ENCODE results near the gene PPM1H. TPM values are rescaled to one million over a fixed set of nuclear protein-coding genes. Genes with fewer than 3 reads are reported as not detected.
"Not testable (repeated sequence)": the region's sequence is repeated elsewhere in the genome, so short reads cannot be mapped to it uniquely, and the experiment has no call there.

The PPM1H gene
- total RNA-seq, 1 donor = 1.3 TPM

- H3K4me3 ChIP-seq (ENCODE audit: low read length) = not testable (repeated sequence)
Measured at GRCh38 chr12:62760341-62760740, 174.6 kb downstream of the PPM1H start.

GRCh38 chr12:62758216-62758615, 176.7 kb downstream of the PPM1H start:
- no peaks in the 10 kb centered on the region for H3K27me3 ChIP-seq (ENCODE audit: insufficient read depth, low read length)
- H3K4me1 ChIP-seq (ENCODE audit: insufficient read depth, low read length) = no peaks in the 10 kb centered on the region
- no peaks in the 10 kb centered on the region for H3K9me3 ChIP-seq (ENCODE audit: low read depth, low read length)
- H3K4me3 ChIP-seq (ENCODE audit: low read length) = no peak overlapping the region

More at GRCh38 chr12:62760341-62760740, 174.6 kb downstream of the PPM1H start:
- not testable (repeated sequence) for H3K9me3 ChIP-seq (ENCODE audit: low read depth, low read length); H3K4me1 ChIP-seq (ENCODE audit: insufficient read depth, low read length); H3K27me3 ChIP-seq (ENCODE audit: insufficient read depth, low read length)

- no peaks in the 10 kb centered on the region for H3K4me1 ChIP-seq (ENCODE audit: insufficient read depth, low read length)
- H3K4me3 ChIP-seq (ENCODE audit: low read length) = no peak overlapping the region
- no peaks in the 10 kb centered on the region for H3K9me3 ChIP-seq (ENCODE audit: low read depth, low read length)
- H3K27me3 ChIP-seq (ENCODE audit: insufficient read depth, low read length) = no peaks in the 10 kb centered on the region
Measured at GRCh38 chr12:62757048-62757447, 177.9 kb downstream of the PPM1H start.

GRCh38 chr12:62754706-62755105, 180.2 kb downstream of the PPM1H start:
- Histone ChIP-seq H3K9me3 (ENCODE audit: low read depth, low read length) (no peaks in the 10 kb centered on the region), H3K27me3 (ENCODE audit: insufficient read depth, low read length) (no peaks in the 10 kb centered on the region), H3K4me1 (ENCODE audit: insufficient read depth, low read length) (no peaks in the 10 kb centered on the region), H3K4me3 (ENCODE audit: low read length) (no peak overlapping the region)

- H3K27me3 ChIP-seq (ENCODE audit: insufficient read depth, low read length) = no peaks in the 10 kb centered on the region
- no peak overlapping the region for H3K4me3 ChIP-seq (ENCODE audit: low read length)
- H3K4me1 ChIP-seq (ENCODE audit: insufficient read depth, low read length) = peaks cover 9% of the 10 kb centered on the region
Measured at GRCh38 chr12:62751810-62752155, 183.2 kb downstream of the PPM1H start.

GRCh38 chr12:62750941-62751809, 183.8 kb downstream of the PPM1H start:
- H3K4me1 ChIP-seq (ENCODE audit: insufficient read depth, low read length) = peaks cover 9% of the 10 kb centered on the region
- H3K27me3 ChIP-seq (ENCODE audit: insufficient read depth, low read length) = no peaks in the 10 kb centered on the region
- H3K9me3 ChIP-seq (ENCODE audit: low read depth, low read length) = no peaks in the 10 kb centered on the region
- H3K4me3 ChIP-seq (ENCODE audit: low read length) = no peak overlapping the region

More at GRCh38 chr12:62751810-62752155, 183.2 kb downstream of the PPM1H start:
- H3K9me3 ChIP-seq (ENCODE audit: low read depth, low read length) = no peaks in the 10 kb centered on the region

GRCh38 chr12:62749586-62749985, 185.4 kb downstream of the PPM1H start:
- no peaks in the 10 kb centered on the region for H3K27me3 ChIP-seq (ENCODE audit: insufficient read depth, low read length)
- H3K4me1 ChIP-seq (ENCODE audit: insufficient read depth, low read length) = peaks cover 25% of the 10 kb centered on the region
- no peaks in the 10 kb centered on the region for H3K9me3 ChIP-seq (ENCODE audit: low read depth, low read length)
- no peak overlapping the region for H3K4me3 ChIP-seq (ENCODE audit: low read length)

- no peak overlapping the region for H3K4me3 ChIP-seq (ENCODE audit: low read length)
- H3K9me3 ChIP-seq (ENCODE audit: low read depth, low read length) = no peaks in the 10 kb centered on the region
- no peaks in the 10 kb centered on the region for H3K27me3 ChIP-seq (ENCODE audit: insufficient read depth, low read length)
- peaks cover 31% of the 10 kb centered on the region for H3K4me1 ChIP-seq (ENCODE audit: insufficient read depth, low read length)
Measured at GRCh38 chr12:62748941-62749468, 185.9 kb downstream of the PPM1H start.

GRCh38 chr12:62744551-62744950, 190.4 kb downstream of the PPM1H start:
- Histone ChIP-seq H3K9me3 (ENCODE audit: low read depth, low read length) (no peaks in the 10 kb centered on the region), H3K27me3 (ENCODE audit: insufficient read depth, low read length) (no peaks in the 10 kb centered on the region), H3K4me3 (ENCODE audit: low read length) (no peak overlapping the region), H3K4me1 (ENCODE audit: insufficient read depth, low read length) (peaks cover 32% of the 10 kb centered on the region)

- H3K9me3 ChIP-seq (ENCODE audit: low read depth, low read length) = no peaks in the 10 kb centered on the region
- H3K4me3 ChIP-seq (ENCODE audit: low read length) = no peak overlapping the region
- no peaks in the 10 kb centered on the region for H3K27me3 ChIP-seq (ENCODE audit: insufficient read depth, low read length)
- H3K4me1 ChIP-seq (ENCODE audit: insufficient read depth, low read length) = peaks cover 6% of the 10 kb centered on the region
Measured at GRCh38 chr12:62739266-62740015, 195.5 kb downstream of the PPM1H start.

GRCh38 chr12:62738616-62739015, 196.3 kb downstream of the PPM1H start:
- Histone ChIP-seq H3K27me3 (ENCODE audit: insufficient read depth, low read length) (no peaks in the 10 kb centered on the region), H3K9me3 (ENCODE audit: low read depth, low read length) (no peaks in the 10 kb centered on the region), H3K4me1 (ENCODE audit: insufficient read depth, low read length) (no peaks in the 10 kb centered on the region), H3K4me3 (ENCODE audit: low read length) (no peak overlapping the region)

GRCh38 chr12:62738105-62738504, 196.8 kb downstream of the PPM1H start:
- Histone ChIP-seq H3K27me3 (ENCODE audit: insufficient read depth, low read length) (no peaks in the 10 kb centered on the region), H3K9me3 (ENCODE audit: low read depth, low read length) (no peaks in the 10 kb centered on the region), H3K4me1 (ENCODE audit: insufficient read depth, low read length) (peaks cover 3% of the 10 kb centered on the region), H3K4me3 (ENCODE audit: low read length) (no peak overlapping the region)

- Histone ChIP-seq H3K4me3 (ENCODE audit: low read length) (no peak overlapping the region), H3K27me3 (ENCODE audit: insufficient read depth, low read length) (no peaks in the 10 kb centered on the region), H3K4me1 (ENCODE audit: insufficient read depth, low read length) (peaks cover 5% of the 10 kb centered on the region), H3K9me3 (ENCODE audit: low read depth, low read length) (no peaks in the 10 kb centered on the region)
Measured at GRCh38 chr12:62737615-62738014, 197.3 kb downstream of the PPM1H start.

- no peaks in the 10 kb centered on the region for H3K9me3 ChIP-seq (ENCODE audit: low read depth, low read length)
- H3K4me3 ChIP-seq (ENCODE audit: low read length) = no peak overlapping the region
- H3K4me1 ChIP-seq (ENCODE audit: insufficient read depth, low read length) = peaks cover 10% of the 10 kb centered on the region
- H3K27me3 ChIP-seq (ENCODE audit: insufficient read depth, low read length) = no peaks in the 10 kb centered on the region
Measured at GRCh38 chr12:62737188-62737587, 197.8 kb downstream of the PPM1H start.

GRCh38 chr12:62736596-62736995, 198.4 kb downstream of the PPM1H start:
- no peaks in the 10 kb centered on the region for H3K9me3 ChIP-seq (ENCODE audit: low read depth, low read length)
- no peaks in the 10 kb centered on the region for H3K27me3 ChIP-seq (ENCODE audit: insufficient read depth, low read length)
- peaks cover 16% of the 10 kb centered on the region for H3K4me1 ChIP-seq (ENCODE audit: insufficient read depth, low read length)
- H3K4me3 ChIP-seq (ENCODE audit: low read length) = no peak overlapping the region

Data from mononuclear cell (primary cell).